ENCODE results near the gene TM4SF20. TPM values are rescaled to one million over a fixed set of nuclear protein-coding genes. Genes with fewer than 3 reads are reported as not detected.

TM4SF20 gene
- total RNA-seq, 1 donor from 2014 or later = not detected

GRCh38 chr2:227363756-227364155 is 15.3 kb downstream of the TM4SF20 start:
- H3K27me3 ChIP-seq (ENCODE audit: control insufficient read depth, insufficient read depth, low read length) = no peaks in the 10 kb centered on the region
- H3K36me3 ChIP-seq (ENCODE audit: control insufficient read depth, insufficient read depth, low read length) = no peaks in the 10 kb centered on the region
- FAIRE-seq = no peak
- H3K4me3 ChIP-seq (ENCODE audit: low read depth, low read length) = no peak overlapping the region
- DNase-seq (ENCODE audit: low read depth) = peak; percentile 7
- TF ChIP-seq CTCF (IDR thresholded peaks at IDR 0.05; ENCODE audit: insufficient read depth, low read length, severe bottlenecking) = peak; percentile 8

GRCh38 chr2:227360351-227360750 is 18.8 kb downstream of the TM4SF20 start:
- no peak for TF ChIP-seq CTCF (IDR thresholded peaks at IDR 0.05; ENCODE audit: insufficient read depth, low read length, severe bottlenecking)
- DNase-seq (ENCODE audit: low read depth) (no peak), FAIRE-seq (no peak)
- no peak overlapping the region for H3K4me3 ChIP-seq (ENCODE audit: low read depth, low read length)
- H3K36me3 ChIP-seq (ENCODE audit: control insufficient read depth, insufficient read depth, low read length) = peaks cover 2% of the 10 kb centered on the region
- H3K27me3 ChIP-seq (ENCODE audit: control insufficient read depth, insufficient read depth, low read length) = no peaks in the 10 kb centered on the region

GRCh38 chr2:227351639-227352038 is 27.5 kb downstream of the TM4SF20 start:
- no peak overlapping the region for H3K4me3 ChIP-seq (ENCODE audit: low read depth, low read length)
- no peak for TF ChIP-seq CTCF (IDR thresholded peaks at IDR 0.05; ENCODE audit: insufficient read depth, low read length, severe bottlenecking)
- H3K36me3 ChIP-seq (ENCODE audit: control insufficient read depth, insufficient read depth, low read length) = peaks cover 3% of the 10 kb centered on the region
- H3K27me3 ChIP-seq (ENCODE audit: control insufficient read depth, insufficient read depth, low read length) = no peaks in the 10 kb centered on the region
- FAIRE-seq = no peak
- no peak for DNase-seq (ENCODE audit: low read depth)

- peaks cover 2% of the 10 kb centered on the region for H3K36me3 ChIP-seq (ENCODE audit: control insufficient read depth, insufficient read depth, low read length)
- no peaks in the 10 kb centered on the region for H3K27me3 ChIP-seq (ENCODE audit: control insufficient read depth, insufficient read depth, low read length)
- FAIRE-seq = no peak
- no peak for DNase-seq (ENCODE audit: low read depth)
- H3K4me3 ChIP-seq (ENCODE audit: low read depth, low read length) = no peak overlapping the region
- no peak for TF ChIP-seq CTCF (IDR thresholded peaks at IDR 0.05; ENCODE audit: insufficient read depth, low read length, severe bottlenecking)
Observed at GRCh38 chr2:227349989-227350612, 29.0 kb downstream of the TM4SF20 start.

- no peak for FAIRE-seq
- Histone ChIP-seq H3K4me3 (ENCODE audit: low read depth, low read length) (no peak overlapping the region), H3K36me3 (ENCODE audit: control insufficient read depth, insufficient read depth, low read length) (peaks cover 2% of the 10 kb centered on the region), H3K27me3 (ENCODE audit: control insufficient read depth, insufficient read depth, low read length) (no peaks in the 10 kb centered on the region)
- no peak for TF ChIP-seq CTCF (IDR thresholded peaks at IDR 0.05; ENCODE audit: insufficient read depth, low read length, severe bottlenecking)
- no peak for DNase-seq (ENCODE audit: low read depth)
Observed at GRCh38 chr2:227348324-227348723, 30.8 kb downstream of the TM4SF20 start.

GRCh38 chr2:227347117-227347516 is 32.0 kb downstream of the TM4SF20 start:
- Histone ChIP-seq H3K27me3 (ENCODE audit: control insufficient read depth, insufficient read depth, low read length) (no peaks in the 10 kb centered on the region), H3K36me3 (ENCODE audit: control insufficient read depth, insufficient read depth, low read length) (peaks cover 2% of the 10 kb centered on the region), H3K4me3 (ENCODE audit: low read depth, low read length) (no peak overlapping the region)
- FAIRE-seq (no peak), DNase-seq (ENCODE audit: low read depth) (no peak)
- peak; percentile 2 for TF ChIP-seq CTCF (IDR thresholded peaks at IDR 0.05; ENCODE audit: insufficient read depth, low read length, severe bottlenecking)
